WTC11 (cell line): Measurements from ENCODE around the gene C1orf226. TPM values are rescaled to one million over a fixed set of nuclear protein-coding genes. Genes with fewer than 3 reads are reported as not detected.

ENCODE experiments used
- ATAC-seq: fragments of 200-7000 bp; cut with Tn5 transposase; 2 replicates; pipeline ENCODE4 v1.10.0; 2021; ENCODE audit warnings: mild to moderate bottlenecking, moderate library complexity
- CTCF ChIA-PET: fragments of 300-600 bp; sonication (Branson Sonifier 250); formaldehyde crosslinking; loops from one replicate; lab custom pipeline; 2021; ENCODE audit warnings: antibody characterized with exemption; lab: Charles Lee
- POLR2A ChIA-PET: fragments of 350-600 bp; sonication (Branson Sonifier 250); formaldehyde crosslinking; loops from one replicate; lab custom pipeline; 2021; ENCODE audit warnings: antibody characterized with exemption; lab: Charles Lee
- DNase-seq: peaks from one replicate; pipeline ENCODE4 v3.0.0; 2021; ENCODE audit warnings: low spot score
- H3K27ac Mint-ChIP-seq: 2 replicates; pipeline ENCODE4 v1.8.0; 2021; ENCODE audit warnings: mixed read lengths
- H3K27me3 Mint-ChIP-seq: 2 replicates; pipeline ENCODE4 v1.8.0; 2021; ENCODE audit warnings: low read depth, mild to moderate bottlenecking, moderate library complexity, mixed read lengths
- H3K36me3 Mint-ChIP-seq: 2 replicates; pipeline ENCODE4 v1.8.0; 2021; ENCODE audit warnings: mixed read lengths
- H3K4me1 Mint-ChIP-seq: 2 replicates; pipeline ENCODE4 v1.8.0; 2022; ENCODE audit warnings: mixed read lengths
- H3K4me3 Mint-ChIP-seq: 2 replicates; pipeline ENCODE4 v1.8.0; 2021; ENCODE audit warnings: mild to moderate bottlenecking, moderate library complexity, mixed read lengths
- H3K9me3 Mint-ChIP-seq: 2 replicates; pipeline ENCODE4 v1.8.0; 2021; ENCODE audit warnings: mixed read lengths
- CBFB ChIP-seq: sonication (generic); formaldehyde crosslinking; IDR thresholded peaks from 2 replicates; pipeline ENCODE4 v1.8.1; 2022; ENCODE audit warnings: mild to moderate bottlenecking, low read depth, missing genetic modification reagents
- ELF4 ChIP-seq: sonication (generic); formaldehyde crosslinking; IDR thresholded peaks from 2 replicates; pipeline ENCODE4 v1.8.1; 2022; ENCODE audit warnings: low read depth, mild to moderate bottlenecking, moderate library complexity, missing genetic modification reagents
- EMX1 ChIP-seq: fragments of 250-450 bp; sonication (Bioruptor Pico); IDR thresholded peaks from 2 replicates; pipeline ENCODE4 v1.8.0; 2021; ENCODE audit warnings: mild to moderate bottlenecking
- JAZF1 ChIP-seq: fragments of 250-450 bp; sonication (Bioruptor Pico); IDR thresholded peaks from 2 replicates; pipeline ENCODE4 v1.9.0; 2021; ENCODE audit warnings: moderate library complexity, mild to moderate bottlenecking, inconsistent platforms
- JUN ChIP-seq: sonication (generic); formaldehyde crosslinking; IDR thresholded peaks from 2 replicates; pipeline ENCODE4 v1.8.0; 2023; ENCODE audit warnings: mild to moderate bottlenecking, missing genetic modification reagents
- MAX ChIP-seq: sonication (generic); formaldehyde crosslinking; IDR thresholded peaks from 2 replicates; pipeline ENCODE4 v1.8.0; 2022; ENCODE audit warnings: mild to moderate bottlenecking, missing genetic modification reagents
- MLX ChIP-seq: sonication (generic); formaldehyde crosslinking; IDR thresholded peaks from 2 replicates; pipeline ENCODE4 v1.8.1; 2023; ENCODE audit warnings: mild to moderate bottlenecking, missing genetic modification reagents, moderate library complexity
- NFATC4 ChIP-seq: fragments of 250-450 bp; sonication (Bioruptor Pico); IDR thresholded peaks from 2 replicates; pipeline ENCODE4 v1.9.0; 2021; ENCODE audit warnings: mild to moderate bottlenecking
- NFE2L1 ChIP-seq: sonication (generic); formaldehyde crosslinking; IDR thresholded peaks from 2 replicates; pipeline ENCODE4 v1.8.1; 2023; ENCODE audit warnings: missing genetic modification reagents
- NR2C2 ChIP-seq: sonication (generic); formaldehyde crosslinking; IDR thresholded peaks from 2 replicates; pipeline ENCODE4 v1.8.0; 2022; ENCODE audit warnings: mild to moderate bottlenecking, missing genetic modification reagents
- SP1 ChIP-seq: sonication (generic); formaldehyde crosslinking; conservative IDR thresholded peaks from 2 replicates; pipeline ENCODE4 v1.8.1; 2022; ENCODE audit warnings: missing genetic modification reagents
- STAT6 ChIP-seq: sonication (generic); formaldehyde crosslinking; conservative IDR thresholded peaks from 2 replicates; pipeline ENCODE4 v1.8.1; 2023; ENCODE audit warnings: mild to moderate bottlenecking, low read depth, missing genetic modification reagents, moderate library complexity
- TCF7 ChIP-seq: sonication (generic); formaldehyde crosslinking; IDR thresholded peaks from 2 replicates; pipeline ENCODE4 v1.8.0; 2022; ENCODE audit warnings: mild to moderate bottlenecking, low read depth, missing genetic modification reagents, moderate library complexity
- TEAD1 ChIP-seq: sonication (generic); formaldehyde crosslinking; IDR thresholded peaks from 2 replicates; pipeline ENCODE4 v1.8.0; 2022; ENCODE audit warnings: mild to moderate bottlenecking, missing genetic modification reagents
- TP53 ChIP-seq: sonication (generic); formaldehyde crosslinking; IDR thresholded peaks from 2 replicates; pipeline ENCODE4 v1.8.1; 2023; ENCODE audit warnings: mild to moderate bottlenecking, missing genetic modification reagents
- USF1 ChIP-seq: sonication (generic); formaldehyde crosslinking; IDR thresholded peaks from 2 replicates; pipeline ENCODE4 v1.8.0; 2022; ENCODE audit warnings: mild to moderate bottlenecking, missing genetic modification reagents
- USF2 ChIP-seq: sonication (generic); formaldehyde crosslinking; IDR thresholded peaks from 2 replicates; pipeline ENCODE4 v1.8.1; 2023; ENCODE audit warnings: mild to moderate bottlenecking, missing genetic modification reagents, moderate library complexity
- ZNF232 ChIP-seq: sonication (generic); formaldehyde crosslinking; IDR thresholded peaks from 2 replicates; pipeline ENCODE4 v1.8.0; 2022; ENCODE audit warnings: mild to moderate bottlenecking, missing genetic modification reagents
- ZNF263 ChIP-seq: sonication (generic); formaldehyde crosslinking; IDR thresholded peaks from 2 replicates; pipeline ENCODE4 v1.8.1; 2022; ENCODE audit warnings: low read depth, mild to moderate bottlenecking, moderate library complexity, missing genetic modification reagents
- ZNF317 ChIP-seq: sonication (generic); formaldehyde crosslinking; IDR thresholded peaks from 2 replicates; pipeline ENCODE4 v1.8.1; 2023; ENCODE audit warnings: low read depth, mild to moderate bottlenecking, moderate library complexity, missing genetic modification reagents, borderline replicate concordance
- ZNF671 ChIP-seq: fragments of 250-450 bp; sonication (Bioruptor Pico); IDR thresholded peaks from 2 replicates; pipeline ENCODE4 v1.8.0; 2021; ENCODE audit warnings: mild to moderate bottlenecking
- ZSCAN18 ChIP-seq: fragments of 250-450 bp; sonication (Bioruptor Pico); IDR thresholded peaks from 2 replicates; pipeline ENCODE4 v2.1.2; 2022; ENCODE audit warnings: mild to moderate bottlenecking, moderate library complexity
- total RNA-seq: library from RNA; stranded (reverse); gene quantifications from 3 replicates; pipeline ENCODE4 v1.2.3, GENCODE V29; 2021
- TF ChIP-seq, protein P1 (sequence below): sonication (generic); formaldehyde crosslinking; IDR thresholded peaks from 2 replicates; pipeline ENCODE4 v1.8.0; 2023; ENCODE audit warnings: missing genetic modification reagents
- TF ChIP-seq, protein P2 (sequence below): sonication (generic); formaldehyde crosslinking; IDR thresholded peaks from 2 replicates; pipeline ENCODE4 v1.8.0; 2023; ENCODE audit warnings: missing genetic modification reagents, mild to moderate bottlenecking, borderline replicate concordance
- TF ChIP-seq, protein P3 (sequence below): sonication (generic); formaldehyde crosslinking; IDR thresholded peaks from 2 replicates; pipeline ENCODE4 v1.8.0; 2022; ENCODE audit warnings: mild to moderate bottlenecking, missing genetic modification reagents

The C1orf226 gene
- total RNA-seq, 1 experiment from 2014 or later, result 21.4 TPM

DNA sequence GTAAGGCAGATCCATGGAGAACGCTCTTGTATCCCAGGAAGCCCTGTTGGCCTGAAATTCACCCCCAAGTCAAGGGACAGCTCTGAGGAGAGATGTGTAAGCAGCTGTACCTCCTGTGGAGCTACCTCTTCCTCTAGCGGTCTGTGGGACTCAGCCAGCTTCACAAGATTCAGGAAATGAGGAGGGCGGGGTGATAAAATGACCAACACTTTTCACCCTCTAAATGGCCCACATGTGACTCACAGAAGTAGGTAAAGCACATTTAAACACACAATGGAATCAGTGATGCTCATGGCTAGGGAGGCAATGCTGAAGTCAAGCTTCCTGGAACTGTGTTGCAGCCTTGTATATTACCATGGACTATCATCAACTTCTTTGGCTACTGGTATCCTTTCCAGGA lies 30.5 kb downstream of the C1orf226 start, which contains the start of gene SH2D1B:
Gene SH2D1B, minus strand, starts transcription at position 135 of the 400 bp plus-strand sequence. Its CDS starts 120 bp downstream, at position 15.
- Mint-ChIP-seq H3K27me3 (no peaks in the 10 kb centered on the region), H3K9me3 (peaks cover 12% of the 10 kb centered on the region), H3K27ac (no peak within 1 kb of the TSS), H3K36me3 (peaks cover 7% of the 10 kb centered on the region), H3K4me1 (peaks cover 8% of the 10 kb centered on the region), H3K4me3 (no peak within 1 kb of the TSS)
- TF ChIP-seq TEAD1 (CRISPR knock-in tag) (no peak), MLX (CRISPR knock-in tag) (no peak), ZNF263 (no peak), ZSCAN18 (CRISPR knock-in tag) (no peak), NFE2L1 (CRISPR knock-in tag) (no peak), ZNF317 (no peak), TCF7 (CRISPR knock-in tag) (no peak), ZNF671 (CRISPR knock-in tag) (no peak), NFATC4 (CRISPR knock-in tag) (no peak), TP53 (CRISPR knock-in tag) (no peak), CBFB (no peak), USF2 (CRISPR knock-in tag) (no peak)
- TF ChIP-seq, protein P1, sequence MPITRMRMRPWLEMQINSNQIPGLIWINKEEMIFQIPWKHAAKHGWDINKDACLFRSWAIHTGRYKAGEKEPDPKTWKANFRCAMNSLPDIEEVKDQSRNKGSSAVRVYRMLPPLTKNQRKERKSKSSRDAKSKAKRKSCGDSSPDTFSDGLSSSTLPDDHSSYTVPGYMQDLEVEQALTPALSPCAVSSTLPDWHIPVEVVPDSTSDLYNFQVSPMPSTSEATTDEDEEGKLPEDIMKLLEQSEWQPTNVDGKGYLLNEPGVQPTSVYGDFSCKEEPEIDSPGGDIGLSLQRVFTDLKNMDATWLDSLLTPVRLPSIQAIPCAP, result no peak
- TF ChIP-seq, protein P2, sequence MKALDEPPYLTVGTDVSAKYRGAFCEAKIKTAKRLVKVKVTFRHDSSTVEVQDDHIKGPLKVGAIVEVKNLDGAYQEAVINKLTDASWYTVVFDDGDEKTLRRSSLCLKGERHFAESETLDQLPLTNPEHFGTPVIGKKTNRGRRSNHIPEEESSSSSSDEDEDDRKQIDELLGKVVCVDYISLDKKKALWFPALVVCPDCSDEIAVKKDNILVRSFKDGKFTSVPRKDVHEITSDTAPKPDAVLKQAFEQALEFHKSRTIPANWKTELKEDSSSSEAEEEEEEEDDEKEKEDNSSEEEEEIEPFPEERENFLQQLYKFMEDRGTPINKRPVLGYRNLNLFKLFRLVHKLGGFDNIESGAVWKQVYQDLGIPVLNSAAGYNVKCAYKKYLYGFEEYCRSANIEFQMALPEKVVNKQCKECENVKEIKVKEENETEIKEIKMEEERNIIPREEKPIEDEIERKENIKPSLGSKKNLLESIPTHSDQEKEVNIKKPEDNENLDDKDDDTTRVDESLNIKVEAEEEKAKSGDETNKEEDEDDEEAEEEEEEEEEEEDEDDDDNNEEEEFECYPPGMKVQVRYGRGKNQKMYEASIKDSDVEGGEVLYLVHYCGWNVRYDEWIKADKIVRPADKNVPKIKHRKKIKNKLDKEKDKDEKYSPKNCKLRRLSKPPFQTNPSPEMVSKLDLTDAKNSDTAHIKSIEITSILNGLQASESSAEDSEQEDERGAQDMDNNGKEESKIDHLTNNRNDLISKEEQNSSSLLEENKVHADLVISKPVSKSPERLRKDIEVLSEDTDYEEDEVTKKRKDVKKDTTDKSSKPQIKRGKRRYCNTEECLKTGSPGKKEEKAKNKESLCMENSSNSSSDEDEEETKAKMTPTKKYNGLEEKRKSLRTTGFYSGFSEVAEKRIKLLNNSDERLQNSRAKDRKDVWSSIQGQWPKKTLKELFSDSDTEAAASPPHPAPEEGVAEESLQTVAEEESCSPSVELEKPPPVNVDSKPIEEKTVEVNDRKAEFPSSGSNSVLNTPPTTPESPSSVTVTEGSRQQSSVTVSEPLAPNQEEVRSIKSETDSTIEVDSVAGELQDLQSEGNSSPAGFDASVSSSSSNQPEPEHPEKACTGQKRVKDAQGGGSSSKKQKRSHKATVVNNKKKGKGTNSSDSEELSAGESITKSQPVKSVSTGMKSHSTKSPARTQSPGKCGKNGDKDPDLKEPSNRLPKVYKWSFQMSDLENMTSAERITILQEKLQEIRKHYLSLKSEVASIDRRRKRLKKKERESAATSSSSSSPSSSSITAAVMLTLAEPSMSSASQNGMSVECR (CRISPR knock-in tag), result no peak
- ChIA-PET CTCF (no interaction called here), POLR2A (no interaction called here)
- ATAC-seq (no peak), DNase-seq (no peak)

DNA sequence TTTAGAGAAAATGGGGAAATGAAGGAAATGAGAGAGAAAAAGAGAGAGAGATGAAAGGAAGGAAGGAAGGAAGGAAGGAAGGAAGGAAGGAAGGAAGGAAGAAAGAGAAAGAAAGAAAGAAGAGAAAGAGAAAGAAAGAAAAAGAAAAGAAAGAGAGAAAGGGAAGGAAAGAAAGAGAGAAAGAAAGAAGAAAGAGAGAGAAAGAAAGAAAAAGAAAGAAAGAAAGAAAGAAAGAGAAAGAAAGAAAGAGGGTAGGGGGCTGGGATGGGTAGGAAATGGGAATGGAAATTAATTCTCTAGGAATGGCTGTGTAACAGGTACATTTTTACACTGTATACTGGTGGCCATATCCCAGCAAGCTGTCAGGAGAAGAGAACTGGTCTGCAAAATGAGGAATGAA lies 34.7 kb downstream of the C1orf226 start:
- peaks cover 7% of the 10 kb centered on the region for H3K36me3 Mint-ChIP-seq
- ChIA-PET CTCF (no interaction called here), POLR2A (no interaction called here)
- H3K4me1 Mint-ChIP-seq, result peaks cover 8% of the 10 kb centered on the region
- ATAC-seq, result no peak
- peaks cover 12% of the 10 kb centered on the region for H3K9me3 Mint-ChIP-seq
- H3K4me3 Mint-ChIP-seq, result no peak overlapping the region
- no peak for DNase-seq
- H3K27me3 Mint-ChIP-seq, result no peaks in the 10 kb centered on the region
- H3K27ac Mint-ChIP-seq, result no peak overlapping the region
- no peak for TF ChIP-seq ELF4
- no peak for TF ChIP-seq MAX (CRISPR knock-in tag)
- no peak for TF ChIP-seq SP1 (CRISPR knock-in tag)
- TF ChIP-seq, protein P3, sequence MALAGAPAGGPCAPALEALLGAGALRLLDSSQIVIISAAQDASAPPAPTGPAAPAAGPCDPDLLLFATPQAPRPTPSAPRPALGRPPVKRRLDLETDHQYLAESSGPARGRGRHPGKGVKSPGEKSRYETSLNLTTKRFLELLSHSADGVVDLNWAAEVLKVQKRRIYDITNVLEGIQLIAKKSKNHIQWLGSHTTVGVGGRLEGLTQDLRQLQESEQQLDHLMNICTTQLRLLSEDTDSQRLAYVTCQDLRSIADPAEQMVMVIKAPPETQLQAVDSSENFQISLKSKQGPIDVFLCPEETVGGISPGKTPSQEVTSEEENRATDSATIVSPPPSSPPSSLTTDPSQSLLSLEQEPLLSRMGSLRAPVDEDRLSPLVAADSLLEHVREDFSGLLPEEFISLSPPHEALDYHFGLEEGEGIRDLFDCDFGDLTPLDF, result no peak
- TF ChIP-seq NR2C2 (CRISPR knock-in tag), result no peak
- no peak for TF ChIP-seq ZNF232 (CRISPR knock-in tag)
- TF ChIP-seq JUN (CRISPR knock-in tag), result no peak
- TF ChIP-seq JAZF1, result no peak
- no peak for TF ChIP-seq EMX1 (CRISPR knock-in tag)
- TF ChIP-seq USF1 (CRISPR knock-in tag), result no peak
- TF ChIP-seq STAT6, result no peak
